Activated CD4-positive, alpha-beta T cell treated with anti-CD3 and anti-CD28 coated beads for 4 hours (primary cell): ENCODE data around the gene SLC25A22.

ENCODE experiments used
- DNase-seq, 2 donors: peaks; one replicate each; pipeline ENCODE4 v3.0.0-alpha.2; 2020

The SLC25A22 gene

GRCh38 chr11:833849-834311, 35.8 kb upstream of the SLC25A22 start:
- no peak for DNase-seq

- peak in 1 of 2 donors; percentile 36 for DNase-seq
Observed at GRCh38 chr11:833114-833791, 35.2 kb upstream of the SLC25A22 start.

- peak in 1 of 2 donors; percentile 46 for DNase-seq
Observed at GRCh38 chr11:832529-833113, 34.5 kb upstream of the SLC25A22 start, which contains the start of gene CD151. Gene CD151 (plus strand): TSS chr11:832952. CDS start chr11:836070, 3,118 bp downstream.

- DNase-seq: no peak
Observed at GRCh38 chr11:831961-832528, 34.0 kb upstream of the SLC25A22 start.

- DNase-seq: no peak
Observed at GRCh38 chr11:831118-831864, 33.2 kb upstream of the SLC25A22 start.

- DNase-seq: peak; percentile 41 to 42
Observed at GRCh38 chr11:830295-831117, 32.4 kb upstream of the SLC25A22 start.

DNA sequence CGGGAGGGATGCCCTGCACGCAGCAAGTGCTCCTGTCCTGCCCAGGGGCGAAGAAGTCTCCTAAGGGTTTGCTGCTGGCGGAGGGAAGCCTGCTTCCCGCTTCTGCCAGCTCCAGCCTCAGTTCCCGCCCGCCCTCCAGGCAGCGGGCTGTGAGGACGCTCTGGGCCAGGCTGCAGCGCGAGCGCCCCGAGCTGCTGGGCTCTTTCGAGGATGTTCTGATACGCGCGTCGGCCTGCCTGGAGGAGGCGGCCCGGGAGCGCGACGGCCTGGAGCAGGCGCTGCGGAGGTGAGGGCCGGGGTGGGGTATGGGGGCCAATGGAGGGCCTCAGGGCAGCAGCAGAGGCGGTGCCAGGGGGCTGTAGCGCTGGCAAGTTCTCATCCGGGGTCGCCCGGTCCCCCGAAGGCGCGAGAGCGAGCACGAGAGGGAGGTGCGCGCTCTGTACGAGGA, 31.8 kb upstream of the SLC25A22 start:
- DNase-seq: no peak

DNA sequence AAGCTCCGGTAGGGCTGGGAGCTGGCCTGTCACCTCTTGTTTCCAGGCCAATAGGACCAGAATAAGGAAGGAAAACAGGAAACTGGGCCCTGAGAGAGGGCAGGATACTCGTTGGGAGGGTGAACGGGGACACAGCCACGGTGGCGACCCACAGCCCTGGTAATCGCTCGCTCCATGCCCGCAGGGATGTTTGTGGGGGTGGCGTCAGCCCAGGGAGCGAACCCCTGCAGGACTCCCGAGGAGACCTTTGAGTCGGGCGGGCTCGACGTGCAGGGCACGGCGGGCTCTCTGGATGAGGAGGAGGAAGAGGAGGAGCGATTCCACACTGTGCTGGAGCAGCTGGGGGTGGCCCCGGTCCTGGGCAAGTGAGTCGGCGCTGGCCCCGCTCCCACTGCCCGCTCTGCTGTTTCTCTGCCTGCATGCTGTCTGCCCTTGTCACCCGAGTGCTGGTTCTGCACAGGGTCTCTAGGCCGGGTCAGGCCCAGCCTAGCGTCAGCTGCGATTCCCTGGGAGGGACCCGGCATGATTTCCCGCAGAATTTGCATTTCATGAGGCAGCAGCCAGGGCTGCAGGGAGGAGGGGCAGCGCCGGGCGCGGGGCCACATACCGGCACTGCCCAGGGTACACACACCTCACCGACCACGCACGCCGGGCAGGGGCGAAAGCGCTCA, 31.2 kb upstream of the SLC25A22 start:
- no peak for DNase-seq

DNA sequence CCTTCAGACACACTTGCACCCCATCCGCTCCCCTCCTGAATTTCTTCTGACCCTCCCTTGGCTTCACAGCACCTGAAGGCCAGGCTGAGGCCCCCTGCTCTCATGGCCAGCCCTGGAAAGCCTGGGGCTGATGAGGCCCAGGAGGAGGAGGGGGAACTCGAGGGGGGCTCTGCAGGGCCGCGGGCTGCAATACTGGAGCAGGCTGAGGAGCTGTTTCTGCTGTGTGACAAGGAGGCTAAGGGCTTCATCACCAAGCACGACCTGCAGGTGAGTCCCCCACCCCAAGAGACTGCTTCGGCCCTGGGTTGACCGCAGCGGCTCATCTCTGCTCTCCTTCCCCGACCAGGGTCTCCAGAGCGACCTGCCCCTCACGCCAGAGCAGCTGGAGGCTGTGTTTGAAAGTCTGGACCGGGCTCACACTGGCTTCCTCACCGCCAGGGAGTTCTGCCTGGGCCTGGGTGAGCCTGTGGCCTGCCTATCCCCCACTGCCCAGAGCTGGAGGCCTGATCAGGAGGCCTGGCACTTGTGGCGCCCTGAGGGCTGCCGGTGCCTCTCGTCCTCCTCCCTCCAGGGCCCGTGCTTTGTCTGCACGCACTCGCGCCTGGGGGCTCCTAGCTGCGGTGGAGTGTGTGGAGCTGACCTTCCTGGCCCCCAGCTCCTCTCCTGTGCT, 30.6 kb upstream of the SLC25A22 start:
- DNase-seq: no peak

DNA sequence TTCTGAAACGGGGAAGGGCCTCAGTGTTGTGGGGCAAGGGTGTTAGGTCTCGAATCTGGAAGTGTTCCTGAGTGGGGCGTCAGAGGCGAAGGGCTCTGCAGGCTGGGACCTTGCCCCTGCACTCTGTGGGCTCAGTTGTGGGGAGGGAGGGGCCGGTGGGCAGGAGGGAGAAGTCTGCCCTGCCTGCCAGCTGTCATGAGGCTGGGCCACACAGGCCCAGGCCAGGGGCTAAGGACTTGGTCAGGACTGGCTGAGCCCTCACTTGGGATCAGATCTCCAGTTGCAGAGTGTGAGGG, 29.8 kb upstream of the SLC25A22 start, which contains the start of gene CRACR2B:
TSS of gene CRACR2B (plus strand) at position 23 of the 296 bp plus-strand sequence. CDS start 689 bp downstream, outside the sequence.
- no peak for DNase-seq

DNA sequence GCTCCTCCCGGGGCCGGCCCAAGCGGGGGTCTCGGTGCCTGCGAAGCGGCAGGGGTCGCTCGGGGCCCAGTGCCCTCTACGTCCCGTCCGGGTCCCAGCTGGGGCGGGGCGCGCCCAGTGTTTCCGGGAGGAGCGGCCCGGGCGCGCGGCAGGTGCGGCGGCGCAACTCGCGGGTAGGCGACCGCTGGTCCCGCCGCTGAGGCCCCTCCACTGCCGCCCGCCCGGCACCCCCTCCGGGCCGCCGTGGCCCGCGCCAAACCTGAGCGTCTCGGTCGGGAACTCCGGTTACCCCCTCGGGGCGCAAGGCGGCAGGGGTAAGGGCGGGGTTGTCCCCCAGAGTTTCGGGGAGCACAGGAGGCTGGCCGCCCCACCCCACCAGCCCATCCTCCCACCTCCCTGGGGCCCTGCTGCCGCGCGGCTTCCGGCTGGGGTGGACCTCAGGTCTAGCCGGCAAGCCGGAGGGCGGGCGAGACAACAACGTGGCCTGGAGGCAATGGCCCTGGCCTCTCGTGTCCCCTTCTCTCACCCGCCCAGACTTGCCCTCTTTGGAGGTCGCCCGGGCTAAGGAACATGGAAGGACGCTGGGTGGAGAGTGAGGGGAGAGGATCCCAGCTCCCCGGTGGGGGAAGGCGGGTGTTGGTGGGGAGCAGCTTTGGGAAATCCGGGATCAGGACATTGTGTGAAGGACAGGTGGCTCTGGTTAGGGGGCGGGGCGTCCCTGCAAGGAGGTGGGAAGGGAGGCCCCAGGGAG, 29.2 kb upstream of the SLC25A22 start:
- DNase-seq: no peak

DNA sequence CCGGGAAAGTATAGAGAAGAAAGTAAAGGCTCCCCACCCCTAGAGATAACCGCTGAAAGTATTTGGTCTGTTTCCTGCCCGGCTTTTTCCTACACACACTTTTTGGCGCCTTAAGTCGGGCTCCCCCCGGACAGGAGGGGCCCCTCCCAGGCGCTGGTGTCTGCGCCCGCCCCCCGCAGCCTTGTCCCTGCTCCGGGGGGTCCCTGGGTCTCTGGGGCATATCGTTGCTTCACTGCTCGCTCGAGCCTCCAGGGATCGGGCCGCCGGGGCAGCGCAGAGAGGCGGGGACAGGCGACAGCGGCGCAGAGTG, 28.7 kb upstream of the SLC25A22 start:
- DNase-seq: no peak

DNA sequence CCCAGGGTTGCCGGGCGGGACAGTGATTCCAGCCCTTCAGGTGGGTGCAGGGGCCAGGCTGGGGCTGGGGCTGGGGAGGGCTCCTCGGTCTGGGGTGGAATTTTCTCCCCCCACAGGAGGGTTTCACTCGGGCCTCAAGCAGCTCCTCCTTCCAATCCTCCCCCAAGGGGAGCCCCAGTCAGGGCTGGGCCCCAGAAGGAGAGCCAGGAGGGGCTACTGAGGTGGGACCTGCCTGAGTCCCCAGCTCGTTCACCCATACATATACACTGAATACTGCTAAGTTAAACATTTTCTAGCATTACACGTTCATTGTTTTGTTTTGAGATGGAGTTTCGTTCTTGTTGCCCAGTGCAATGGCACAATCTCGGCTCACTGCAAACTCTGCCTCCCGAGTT, 28.1 kb upstream of the SLC25A22 start:
- DNase-seq: no peak

DNA sequence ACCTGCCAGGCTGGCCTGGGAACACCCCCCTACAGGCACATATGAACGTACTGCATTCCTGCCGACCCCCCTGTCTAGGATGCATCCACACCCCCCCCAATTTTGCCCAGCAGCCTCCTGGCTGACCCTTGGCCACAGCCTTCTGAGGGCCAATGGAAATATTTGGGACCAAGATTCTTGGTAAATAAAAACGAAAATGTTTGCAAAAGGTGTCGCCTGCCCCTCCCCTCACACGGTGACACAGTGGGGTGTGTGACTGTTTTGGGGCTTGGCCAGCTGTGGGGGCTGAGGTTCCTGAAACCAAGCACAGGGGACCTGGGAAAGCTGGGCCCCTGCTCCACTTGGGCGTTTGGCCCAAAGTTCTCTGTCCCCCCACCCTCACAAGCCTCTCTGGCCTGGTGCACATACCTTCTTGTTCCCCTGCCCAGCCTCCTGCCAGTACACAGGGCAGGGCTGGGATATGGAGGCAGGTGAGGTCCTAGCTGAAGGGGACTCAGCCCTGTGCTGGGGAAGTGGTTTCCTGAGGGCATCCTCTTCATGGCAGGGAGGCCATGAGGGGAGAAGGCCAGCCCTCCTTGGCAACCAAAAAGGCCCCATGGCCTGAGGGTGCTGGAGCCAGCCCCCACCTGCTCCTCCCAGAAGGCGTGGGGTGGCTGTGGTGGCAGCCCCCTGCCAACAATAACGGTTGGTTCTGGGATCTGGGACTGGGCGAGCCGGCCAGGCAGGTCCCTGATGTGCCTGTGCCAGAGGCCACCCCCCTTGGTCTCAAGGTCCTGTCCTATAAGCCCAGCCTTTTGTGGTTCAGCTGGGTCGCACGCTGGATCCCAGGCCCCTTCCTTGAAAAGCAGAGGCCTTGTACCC, 27.5 kb upstream of the SLC25A22 start:
- DNase-seq: no peak

- DNase-seq: no peak
Observed at GRCh38 chr11:824942-825341, 26.9 kb upstream of the SLC25A22 start.

GRCh38 chr11:824292-824880, 26.3 kb upstream of the SLC25A22 start:
- no peak for DNase-seq

DNA sequence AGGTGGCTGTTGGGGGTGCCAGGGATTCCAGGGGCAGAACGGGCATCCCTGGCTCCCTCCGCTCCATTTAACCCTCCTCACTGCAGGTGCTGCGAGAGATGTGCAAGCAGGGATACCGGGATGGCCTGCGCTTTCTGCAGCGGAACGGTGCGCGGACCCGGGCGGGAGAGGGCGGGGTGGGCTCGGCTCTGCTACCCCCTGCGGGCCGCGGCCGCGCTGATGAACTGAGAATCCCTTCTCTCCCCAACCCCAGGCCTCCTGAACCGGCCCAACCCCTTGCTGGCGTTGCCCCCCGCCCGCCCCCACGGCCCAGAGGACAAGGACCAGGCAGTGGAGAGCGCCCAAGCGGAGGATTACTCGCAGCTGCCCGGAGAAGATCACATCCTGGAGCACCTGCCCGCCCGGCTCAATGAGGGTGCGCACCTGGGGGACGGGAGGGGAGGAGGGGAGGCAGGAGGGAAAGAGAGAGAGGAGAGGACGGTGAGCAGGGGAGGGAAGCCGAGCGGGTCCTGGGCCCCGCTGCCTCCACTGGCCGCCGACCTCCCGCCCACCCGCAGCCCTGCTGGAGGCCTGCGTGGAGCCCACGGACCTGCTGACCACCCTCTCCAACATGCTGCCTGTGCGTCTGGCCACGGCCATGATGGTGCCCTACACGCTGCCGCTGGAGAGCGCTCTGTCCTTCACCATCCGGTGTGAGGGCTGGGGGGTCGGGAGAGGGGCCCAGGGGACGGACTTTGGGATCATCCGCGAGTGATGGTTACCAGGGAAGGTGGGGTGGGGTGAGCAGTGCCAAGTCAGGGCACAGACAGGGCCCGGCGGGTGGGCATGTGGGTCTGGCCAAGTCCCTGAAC, 25.6 kb upstream of the SLC25A22 start:
- DNase-seq: no peak
